ENCODE data around the gene ITPR1.

Gene ITPR1

DNA sequence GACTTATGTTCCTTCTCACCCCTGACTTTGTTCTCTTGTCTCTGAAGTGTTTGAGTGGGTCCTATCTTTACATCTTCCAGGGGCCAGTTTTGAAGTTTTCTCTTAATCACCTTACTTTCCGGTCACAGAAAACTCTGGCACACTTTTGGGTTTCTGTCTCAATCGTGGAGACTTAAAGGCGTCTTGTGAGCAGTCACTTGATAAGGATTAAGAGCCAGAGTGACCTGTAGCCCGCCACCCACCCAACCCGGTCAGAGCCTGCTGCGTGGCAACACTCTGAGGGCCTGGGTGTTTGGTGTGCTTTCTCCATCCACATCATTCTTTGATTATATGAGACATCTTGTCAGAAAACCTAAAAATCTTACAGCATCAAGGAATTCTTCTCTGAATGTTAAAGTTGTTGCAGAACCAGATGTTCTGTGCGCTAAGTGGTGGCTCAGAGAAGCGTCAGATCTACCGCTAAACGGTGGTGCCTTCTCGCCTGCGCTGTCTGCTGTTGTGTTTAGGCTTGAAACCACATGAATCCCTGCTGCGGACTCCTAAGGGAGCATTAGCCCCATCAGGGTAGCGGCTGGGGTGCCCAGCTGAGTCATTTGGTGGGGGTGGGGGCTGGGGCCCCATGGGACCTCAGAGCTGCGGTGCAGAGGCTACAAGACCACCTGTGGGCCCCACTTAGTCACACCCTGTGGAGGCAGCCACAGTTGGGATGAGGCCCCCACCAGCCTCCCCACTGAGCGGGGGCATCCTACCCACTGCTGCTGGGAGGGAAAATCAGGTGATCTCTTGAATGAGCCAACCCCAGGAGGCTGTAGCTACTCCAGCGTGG lies 327.4 kb downstream of the ITPR1 start:
- Mint-ChIP-seq H3K27ac (peak overlapping the region; percentile 99), H3K27me3 (no peaks in the 10 kb centered on the region), H3K9me3 (peaks cover 9% of the 10 kb centered on the region), H3K4me3 (peak overlapping the region; percentile 70), H3K4me1 (ENCODE audit: low read depth) (peaks cover 76% of the 10 kb centered on the region), H3K36me3 (ENCODE audit: low read depth) (peaks cover 88% of the 10 kb centered on the region)

DNA sequence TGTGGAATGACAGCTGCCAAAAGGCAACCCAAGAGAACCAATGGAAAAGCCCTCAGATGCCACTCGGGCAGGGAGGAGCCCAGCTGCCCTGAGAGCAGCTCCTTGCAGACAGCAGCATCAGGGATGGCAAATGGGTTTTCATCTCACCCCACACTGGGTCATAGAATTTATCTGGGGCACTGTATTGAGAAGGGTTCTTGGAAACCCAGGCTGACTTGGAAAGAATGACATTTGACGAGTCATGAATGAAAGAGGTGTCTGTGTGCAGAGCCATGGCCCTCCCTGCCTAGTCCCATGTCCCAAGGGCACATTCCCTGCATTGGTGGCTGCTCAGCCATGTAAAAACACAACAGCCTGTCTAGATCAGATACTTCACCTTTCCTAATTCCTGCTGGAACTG lies 328.2 kb downstream of the ITPR1 start:
- Mint-ChIP-seq H3K27ac (peak overlapping the region; percentile 99), H3K27me3 (no peaks in the 10 kb centered on the region), H3K4me1 (ENCODE audit: low read depth) (peaks cover 84% of the 10 kb centered on the region), H3K9me3 (peaks cover 9% of the 10 kb centered on the region), H3K4me3 (peak overlapping the region; percentile 70), H3K36me3 (ENCODE audit: low read depth) (peaks cover 88% of the 10 kb centered on the region)

DNA sequence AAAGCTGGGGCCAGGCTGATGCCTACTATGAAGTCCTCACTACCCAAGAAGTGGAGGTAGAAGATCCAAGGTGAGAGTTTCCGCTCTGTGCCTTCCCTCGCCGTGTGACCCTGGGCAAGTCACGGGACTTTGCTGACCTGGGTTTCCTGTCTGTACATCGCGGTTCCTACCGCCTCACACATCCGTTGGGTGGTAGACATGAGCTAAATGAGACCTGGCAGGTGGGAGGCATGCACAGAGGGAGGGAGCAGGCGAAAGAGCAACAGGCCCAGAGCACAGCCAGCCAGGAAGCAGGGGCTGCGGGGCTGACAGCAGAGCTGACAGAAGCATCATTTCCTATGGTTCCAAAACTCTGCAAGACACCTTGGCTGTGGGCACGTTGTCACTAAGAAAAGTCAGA lies 328.8 kb downstream of the ITPR1 start:
- Mint-ChIP-seq H3K36me3 (ENCODE audit: low read depth) (peaks cover 87% of the 10 kb centered on the region), H3K4me3 (peak overlapping the region; percentile 70), H3K27ac (peak overlapping the region; percentile 99), H3K9me3 (peaks cover 7% of the 10 kb centered on the region), H3K27me3 (no peaks in the 10 kb centered on the region), H3K4me1 (ENCODE audit: low read depth) (peaks cover 91% of the 10 kb centered on the region)

DNA sequence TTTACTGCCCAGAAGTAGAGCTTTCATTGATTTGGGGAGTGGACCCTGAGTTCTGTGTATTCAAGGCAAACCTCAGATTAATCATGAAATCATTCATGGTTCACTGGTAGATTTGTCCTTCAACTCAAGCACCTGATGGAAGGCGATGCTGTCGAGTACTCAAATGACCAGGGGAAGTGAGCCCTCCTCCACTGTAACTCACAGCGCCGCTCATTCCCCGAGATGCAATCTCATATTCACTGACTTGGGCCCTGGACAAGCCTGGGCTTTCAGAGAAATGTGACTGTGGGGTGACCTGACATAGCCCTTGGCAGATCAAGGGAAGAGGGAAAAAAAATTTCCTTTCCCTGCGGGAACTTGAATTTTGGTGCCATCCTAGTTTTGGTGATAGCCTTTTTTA lies 329.4 kb downstream of the ITPR1 start:
- H3K36me3 Mint-ChIP-seq (ENCODE audit: low read depth): peaks cover 87% of the 10 kb centered on the region
- H3K27ac Mint-ChIP-seq: peak overlapping the region; percentile 99
- H3K9me3 Mint-ChIP-seq: peaks cover under 1% of the 10 kb centered on the region
- no peaks in the 10 kb centered on the region for H3K27me3 Mint-ChIP-seq
- H3K4me3 Mint-ChIP-seq: peak overlapping the region; percentile 70
- H3K4me1 Mint-ChIP-seq (ENCODE audit: low read depth): peaks cover 96% of the 10 kb centered on the region

DNA sequence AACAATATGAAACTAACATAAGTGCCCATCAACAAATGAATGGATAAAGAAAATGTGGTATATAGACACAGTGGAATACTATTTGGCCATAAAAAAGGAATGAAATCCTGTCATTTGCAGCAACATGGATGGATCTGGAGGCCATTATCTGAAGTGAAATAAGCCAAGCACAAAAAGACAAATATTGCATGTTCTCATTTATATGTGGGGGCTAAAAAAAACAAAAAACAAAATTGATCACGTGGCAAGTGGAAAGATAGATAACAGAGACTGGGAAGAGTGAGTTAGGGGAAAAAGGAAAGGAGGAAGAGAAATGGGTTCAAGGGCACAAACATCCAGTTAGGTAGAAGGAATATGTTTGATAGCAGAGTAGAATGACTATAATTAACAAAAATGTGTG lies 330.2 kb downstream of the ITPR1 start:
- no peaks in the 10 kb centered on the region for H3K27me3 Mint-ChIP-seq
- H3K4me1 Mint-ChIP-seq (ENCODE audit: low read depth): peaks cover 99% of the 10 kb centered on the region
- peak overlapping the region; percentile 99 for H3K27ac Mint-ChIP-seq
- H3K9me3 Mint-ChIP-seq: no peaks in the 10 kb centered on the region
- H3K4me3 Mint-ChIP-seq: peak overlapping the region; percentile 6
- H3K36me3 Mint-ChIP-seq (ENCODE audit: low read depth): peaks cover 87% of the 10 kb centered on the region

DNA sequence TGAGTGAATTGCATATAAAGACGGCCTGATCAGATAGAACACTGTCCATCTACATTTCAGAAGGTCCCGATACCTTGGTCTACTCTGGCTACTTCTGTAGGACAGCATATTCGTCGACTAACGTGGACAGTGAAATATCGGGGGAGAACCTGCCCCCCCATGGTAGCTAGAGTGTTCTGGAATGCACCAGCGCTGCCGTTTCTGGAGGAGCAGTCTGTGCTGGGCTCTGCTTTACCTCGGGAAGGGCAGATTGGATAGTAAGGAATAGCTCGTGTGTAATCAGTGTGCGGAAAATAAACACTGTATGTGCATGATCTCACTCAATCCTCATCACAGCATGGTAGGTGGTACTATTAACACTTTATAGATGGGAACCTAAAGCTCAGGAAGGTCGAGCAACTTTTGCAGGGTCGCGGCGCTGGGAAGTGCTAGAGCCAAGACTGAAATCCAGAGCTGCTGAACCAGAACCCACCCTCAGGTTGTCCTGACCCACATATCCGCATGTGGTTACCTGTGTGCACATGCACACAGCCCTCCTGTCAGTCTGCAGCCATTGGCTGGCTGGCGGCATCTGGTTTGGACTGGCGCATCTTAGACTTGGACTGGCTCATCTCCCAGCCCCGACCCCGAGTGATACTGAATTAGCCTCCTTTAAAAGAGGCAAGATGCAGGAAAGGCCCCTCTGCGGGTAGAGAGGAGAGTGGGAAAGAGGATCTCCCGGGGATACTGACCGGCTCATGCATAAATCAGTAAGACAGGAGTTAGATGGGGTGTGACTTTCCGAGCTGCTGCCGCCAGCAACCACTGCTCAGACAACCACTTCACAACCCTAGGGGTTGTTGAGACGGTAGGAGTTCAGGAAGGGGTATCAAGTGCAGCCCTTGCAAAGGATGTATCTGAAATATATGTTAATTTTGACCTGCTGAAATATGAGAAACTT lies 331.1 kb downstream of the ITPR1 start:
- H3K27ac Mint-ChIP-seq: peak overlapping the region; percentile 99
- H3K36me3 Mint-ChIP-seq (ENCODE audit: low read depth): peaks cover 90% of the 10 kb centered on the region
- no peaks in the 10 kb centered on the region for H3K9me3 Mint-ChIP-seq
- peaks cover 100% of the 10 kb centered on the region for H3K4me1 Mint-ChIP-seq (ENCODE audit: low read depth)
- peak overlapping the region; percentile 71 for H3K4me3 Mint-ChIP-seq
- H3K27me3 Mint-ChIP-seq: no peaks in the 10 kb centered on the region

DNA sequence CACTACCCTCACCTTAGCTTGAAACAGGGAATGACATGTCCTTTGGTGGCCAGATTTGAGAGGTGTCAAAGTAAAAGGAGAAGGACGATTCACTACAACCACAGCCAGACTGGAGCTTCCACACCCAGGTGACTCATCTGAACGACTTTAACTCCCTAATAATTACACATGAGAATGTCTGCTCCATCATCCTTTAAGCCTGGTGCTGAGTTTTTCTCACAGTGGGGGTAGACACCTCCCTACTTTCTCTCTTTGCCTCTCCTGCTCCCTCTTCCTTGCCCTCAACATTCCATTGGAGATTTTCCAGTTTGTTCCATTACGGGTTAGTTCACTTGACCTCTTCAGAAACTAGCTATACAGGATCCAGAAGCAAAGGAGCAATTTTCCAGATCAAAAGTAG lies 331.8 kb downstream of the ITPR1 start:
- peak overlapping the region; percentile 99 for H3K27ac Mint-ChIP-seq
- H3K4me1 Mint-ChIP-seq (ENCODE audit: low read depth): peaks cover 100% of the 10 kb centered on the region
- H3K4me3 Mint-ChIP-seq: peak overlapping the region; percentile 71
- peaks cover 88% of the 10 kb centered on the region for H3K36me3 Mint-ChIP-seq (ENCODE audit: low read depth)
- H3K9me3 Mint-ChIP-seq: no peaks in the 10 kb centered on the region
- H3K27me3 Mint-ChIP-seq: no peaks in the 10 kb centered on the region

DNA sequence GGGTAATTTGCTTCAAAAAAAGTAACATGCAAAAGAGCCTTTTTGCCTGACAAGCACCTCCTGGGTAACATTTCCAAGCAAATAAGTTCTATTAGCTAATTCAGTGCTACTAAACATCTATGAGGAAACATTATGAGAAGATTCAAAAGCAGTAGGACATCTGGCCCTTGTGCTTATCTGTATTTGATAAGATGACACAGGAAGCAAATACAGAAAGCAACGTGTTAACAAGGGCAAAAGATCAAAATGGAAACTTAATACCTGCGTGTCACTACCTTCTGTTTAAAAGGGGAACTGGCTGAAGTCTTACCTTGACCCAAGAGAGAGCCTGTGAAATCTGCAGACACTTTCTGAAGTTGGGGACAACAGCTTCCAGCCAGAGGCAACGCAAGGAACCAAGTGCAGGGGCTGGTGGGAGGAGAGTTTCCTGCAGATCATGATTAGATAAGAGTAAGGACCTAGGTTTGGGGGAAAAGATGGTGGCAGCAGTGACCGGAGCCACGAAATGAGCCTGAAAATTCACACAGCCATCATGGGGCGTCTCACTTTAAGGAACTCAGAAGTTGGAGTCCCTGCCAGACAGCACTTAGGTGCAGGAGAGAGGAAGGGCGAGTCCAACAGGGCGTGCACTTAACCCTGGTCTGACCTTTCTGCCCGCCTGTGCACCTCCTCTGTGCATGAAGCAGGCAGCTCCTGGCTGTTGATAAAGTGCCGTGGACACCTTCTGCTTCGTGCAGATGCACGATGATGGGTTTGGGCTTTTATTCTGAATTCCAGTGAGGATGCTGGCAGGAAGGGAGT lies 332.5 kb downstream of the ITPR1 start:
- Mint-ChIP-seq H3K36me3 (ENCODE audit: low read depth) (peaks cover 86% of the 10 kb centered on the region), H3K27me3 (no peaks in the 10 kb centered on the region), H3K9me3 (no peaks in the 10 kb centered on the region), H3K4me1 (ENCODE audit: low read depth) (peaks cover 100% of the 10 kb centered on the region), H3K27ac (peak overlapping the region; percentile 99), H3K4me3 (peak overlapping the region; percentile 71)

DNA sequence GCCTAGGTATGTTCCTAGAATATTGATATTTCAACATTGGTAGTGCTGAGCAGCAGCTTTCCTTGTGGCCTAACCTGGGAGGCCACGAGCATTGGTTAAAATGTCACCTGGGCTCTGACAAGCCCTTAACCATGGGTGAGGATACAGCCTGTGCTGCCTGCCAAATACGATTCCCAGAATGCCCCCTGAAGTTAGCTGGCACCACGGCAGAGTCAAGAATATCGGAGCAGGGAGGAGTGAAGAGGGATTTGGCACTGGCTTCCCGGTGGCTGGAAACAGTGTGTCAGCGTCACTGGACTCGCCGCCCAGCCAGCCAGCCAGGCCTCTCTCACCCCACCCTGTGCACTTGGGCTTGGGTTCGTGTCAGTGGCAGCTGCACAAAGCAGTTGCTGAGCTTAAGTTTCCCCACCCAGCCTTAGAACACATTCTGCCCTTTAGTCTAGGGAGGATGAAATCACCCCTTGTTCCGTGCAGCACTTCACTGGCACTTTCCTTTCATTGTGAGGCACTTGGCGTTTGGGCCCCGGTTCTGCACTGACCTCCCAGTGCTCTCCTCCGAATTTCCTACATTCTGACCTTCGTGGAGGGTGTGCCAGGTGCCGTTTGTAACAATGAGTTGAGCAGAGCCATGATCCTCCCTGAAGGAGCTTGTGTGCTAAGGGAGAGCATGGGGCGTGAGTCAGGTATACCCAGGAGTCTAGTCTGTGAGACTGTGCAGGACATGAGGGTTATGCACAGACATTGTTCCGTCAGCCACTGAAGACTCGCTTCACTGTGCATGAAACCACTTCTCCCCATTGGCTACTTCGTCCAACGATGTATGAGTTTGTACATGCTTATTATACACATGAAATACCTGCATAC lies 333.3 kb downstream of the ITPR1 start:
- Mint-ChIP-seq H3K27ac (peak overlapping the region; percentile 99), H3K27me3 (no peaks in the 10 kb centered on the region), H3K9me3 (no peaks in the 10 kb centered on the region), H3K36me3 (ENCODE audit: low read depth) (peaks cover 88% of the 10 kb centered on the region), H3K4me3 (peak overlapping the region; percentile 71), H3K4me1 (ENCODE audit: low read depth) (peaks cover 100% of the 10 kb centered on the region)

DNA sequence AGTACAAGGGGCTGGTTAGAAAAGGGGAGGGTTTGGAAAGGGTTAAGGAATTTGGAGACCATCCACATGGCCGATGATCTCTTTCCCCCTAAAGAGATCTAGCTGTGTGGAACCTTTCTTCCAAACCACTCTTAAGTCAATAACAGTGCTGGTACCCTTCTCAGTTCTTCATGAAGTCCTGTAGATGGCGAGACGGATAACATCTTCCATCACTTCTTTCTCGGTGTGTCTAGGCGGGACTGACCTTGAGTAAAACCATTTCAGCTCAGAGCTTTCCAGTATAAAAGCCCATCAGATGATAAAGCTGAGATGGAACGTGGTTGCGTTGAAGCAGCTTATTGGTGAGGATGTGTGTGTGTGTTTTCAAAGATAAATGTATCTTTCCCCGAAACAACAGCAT lies 334.6 kb downstream of the ITPR1 start:
- Mint-ChIP-seq H3K4me1 (ENCODE audit: low read depth) (peaks cover 98% of the 10 kb centered on the region), H3K27me3 (no peaks in the 10 kb centered on the region), H3K27ac (peak overlapping the region; percentile 99), H3K9me3 (no peaks in the 10 kb centered on the region), H3K4me3 (no peak overlapping the region), H3K36me3 (ENCODE audit: low read depth) (peaks cover 86% of the 10 kb centered on the region)

DNA sequence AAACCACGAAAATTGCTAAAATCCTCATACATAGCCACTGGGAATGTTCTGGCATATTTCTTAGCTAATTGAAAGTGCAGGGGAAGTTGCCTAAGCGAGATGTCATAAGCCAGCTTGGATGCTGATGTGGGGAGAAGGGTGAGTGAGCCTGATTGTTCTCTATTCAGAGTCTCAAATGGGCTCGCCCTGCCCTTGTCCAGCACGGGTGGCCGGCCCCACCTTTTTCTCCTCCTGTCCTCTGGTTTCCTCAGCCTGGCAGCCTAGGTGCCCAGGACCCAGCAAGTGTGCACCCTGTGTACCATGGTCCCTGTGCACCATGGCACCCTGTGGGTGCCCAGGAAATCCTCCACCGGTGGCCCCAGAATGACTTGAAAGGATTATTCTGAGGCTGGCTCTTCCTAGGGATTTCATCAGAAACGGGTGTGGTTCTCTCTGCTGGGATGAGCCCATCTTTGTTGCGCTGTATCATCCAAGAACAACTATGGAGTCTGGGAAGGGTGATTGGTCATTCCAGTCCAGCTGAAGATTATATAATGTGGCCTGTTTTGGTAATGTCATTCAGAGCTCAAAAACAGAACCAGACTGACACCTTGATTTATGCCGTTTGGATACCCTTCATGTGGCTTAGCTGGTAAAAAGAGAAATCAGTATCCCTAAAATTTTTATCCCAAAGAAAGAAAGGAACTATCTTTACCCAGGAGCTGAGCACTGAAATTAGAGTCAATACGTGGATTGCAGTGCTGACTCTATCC lies 335.3 kb downstream of the ITPR1 start:
- Mint-ChIP-seq H3K36me3 (ENCODE audit: low read depth) (peaks cover 86% of the 10 kb centered on the region), H3K4me3 (peak overlapping the region; percentile 90), H3K27me3 (no peaks in the 10 kb centered on the region), H3K4me1 (ENCODE audit: low read depth) (peaks cover 98% of the 10 kb centered on the region), H3K27ac (peak overlapping the region; percentile 100), H3K9me3 (no peaks in the 10 kb centered on the region)

DNA sequence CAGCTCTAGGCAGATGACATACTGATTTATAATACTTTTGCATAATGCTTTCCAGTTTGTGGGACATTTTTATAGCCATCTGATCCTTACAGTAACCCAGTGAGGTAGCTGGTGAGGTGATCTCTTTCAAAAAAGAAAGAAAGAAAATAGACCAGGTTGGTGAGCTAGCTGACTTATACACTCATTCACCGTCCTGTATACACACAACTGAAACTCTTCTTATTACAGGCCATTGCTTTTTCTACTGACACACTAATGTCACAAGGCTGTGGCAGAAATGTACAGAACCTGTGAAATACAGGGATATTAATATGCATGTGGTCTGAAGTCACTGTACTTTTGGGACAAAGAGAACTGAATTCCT lies 335.9 kb downstream of the ITPR1 start:
- Mint-ChIP-seq H3K36me3 (ENCODE audit: low read depth) (peaks cover 86% of the 10 kb centered on the region), H3K27me3 (no peaks in the 10 kb centered on the region), H3K4me3 (peak overlapping the region; percentile 90), H3K27ac (peak overlapping the region; percentile 100), H3K9me3 (no peaks in the 10 kb centered on the region), H3K4me1 (ENCODE audit: low read depth) (peaks cover 98% of the 10 kb centered on the region)

DNA sequence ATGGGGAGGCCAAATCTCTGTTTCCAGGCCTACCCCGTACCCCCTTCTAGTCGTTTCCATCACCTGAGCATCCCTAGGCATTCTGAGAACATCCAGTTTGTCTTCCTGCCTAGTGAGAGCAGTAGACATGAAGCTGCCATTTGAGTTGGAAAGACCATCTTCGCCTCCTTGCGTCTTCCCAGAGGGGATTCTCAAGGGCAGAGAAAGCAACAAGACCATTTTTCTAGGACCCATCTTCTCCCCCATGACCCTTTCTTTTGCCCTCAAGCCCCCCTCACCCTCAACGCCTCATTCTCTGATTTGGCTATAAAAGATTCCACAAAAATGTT lies 337.4 kb downstream of the ITPR1 start:
- peaks cover 80% of the 10 kb centered on the region for H3K36me3 Mint-ChIP-seq (ENCODE audit: low read depth)

More for the DNA sequence above, 337.4 kb downstream of the ITPR1 start:
- Mint-ChIP-seq H3K27ac (peak overlapping the region; percentile 100), H3K9me3 (no peaks in the 10 kb centered on the region), H3K27me3 (no peaks in the 10 kb centered on the region), H3K4me3 (peak overlapping the region; percentile 90), H3K4me1 (ENCODE audit: low read depth) (peaks cover 98% of the 10 kb centered on the region)
